Measurements from ENCODE around the gene KRT83.
"Not testable (repeated sequence)": the region's sequence is repeated elsewhere in the genome, so short reads cannot be mapped to it uniquely, and the experiment has no call there.

- not testable (repeated sequence) for TF ChIP-seq REST (IDR thresholded peaks at IDR 0.05; ENCODE audit: low read depth, low read length); CTCF (IDR thresholded peaks at IDR 0.05); TCF12 (IDR thresholded peaks at IDR 0.05)
- TF ChIP-seq, protein P1, sequence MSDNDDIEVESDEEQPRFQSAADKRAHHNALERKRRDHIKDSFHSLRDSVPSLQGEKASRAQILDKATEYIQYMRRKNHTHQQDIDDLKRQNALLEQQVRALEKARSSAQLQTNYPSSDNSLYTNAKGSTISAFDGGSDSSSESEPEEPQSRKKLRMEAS (IDR thresholded peaks at IDR 0.05; ENCODE audit: low read depth) = not testable (repeated sequence)
Observed at GRCh38 chr12:52287816-52288805, 33.1 kb downstream of the KRT83 start.

All from SK-N-SH (cell line).